Body of pancreas (tissue), 4 donors: Measurements from ENCODE around the gene ATG7. TPM values are rescaled to one million over a fixed set of nuclear protein-coding genes. Genes with fewer than 3 reads are reported as not detected.

Source experiments
- ATAC-seq: fragments of 150-250 bp; one replicate; pipeline ENCODE4 v1.9.1; 2016
- DNase-seq, 4 donors: peaks; one replicate each; pipeline ENCODE4 v3.0.0-alpha.2; 2019
- H3K27ac ChIP-seq, 4 donors: fragments of 200-600 bp; sonication (generic); 1 replicate in 3 of 4; 2 replicates in 1 of 4; pipeline versions ENCODE4 v1.5.1 to v1.6.1; 2016 to 2019; ENCODE audit warnings: mild to moderate bottlenecking in 1 of 4, mixed read lengths in 1 of 4, moderate library complexity in 1 of 4
- H3K27me3 ChIP-seq, 2 donors: fragments of 200-600 bp; sonication (generic); one replicate each; pipeline ENCODE4 v1.6.0; 2016; ENCODE audit warnings: mild to moderate bottlenecking in 1 of 2
- H3K36me3 ChIP-seq, 2 donors: fragments of 200-600 bp; sonication (generic); replicated peaks in 1 of 2; 2 replicates each; pipeline ENCODE4 v1.5.1; 2016; ENCODE audit warnings: low read depth in 2 of 2; ENCODE audit not compliant: insufficient read depth in 1 of 2
- H3K4me1 ChIP-seq: fragments of 200-600 bp; sonication (generic); one replicate; pipeline ENCODE4 v1.6.0; 2016
- H3K4me3 ChIP-seq, 2 donors: fragments of 200-600 bp; sonication (generic); 1 replicate in 1 of 2; 2 replicates in 1 of 2; pipeline ENCODE4 v1.5.1; 2016 to 2019
- H3K9me3 ChIP-seq, 3 donors: fragments of 200-600 bp; sonication (generic); 1 replicate in 2 of 3; 2 replicates in 1 of 3; pipeline ENCODE4 v1.5.1; 2016
- POLR2A ChIP-seq, 3 donors: fragments of 450-650 bp; IDR thresholded peaks; one replicate each; pipeline ENCODE4 v1.6.1; 2016; ENCODE audit warnings: antibody characterized with exemption in 3 of 3, mild to moderate bottlenecking in 2 of 3
- WGBS, 2 donors: methylation state at CpG; one replicate each; pipeline ENCODE4 v1.1.5; 2017; 5-methylcytosine and 5-hydroxymethylcytosine counted together
- intact Hi-C: fragments of 100-400 bp; cut with DNase I; formaldehyde crosslinking; loops from one replicate; pipeline ENCODE4 v1.15.1; 2023
- total RNA-seq, 2 donors: library from RNA; depleted of rRNA; stranded (reverse); fragments of >200 nt; gene quantifications; one replicate each; pipeline ENCODE4 v1.1.0, GENCODE V29; 2016
- TF ChIP-seq, protein P1 (sequence below), 7 experiments: fragments of 450-650 bp in 4 of 7; fragments of 200-600 bp in 3 of 7; sonication (generic) in 3 of 7; IDR thresholded peaks; one replicate each; pipeline ENCODE4 v1.5.1; 2016 to 2019; ENCODE audit warnings: antibody characterized with exemption in 7 of 7

ATG7 gene
- total RNA-seq, 2 donors from 2014 or later: 40.5 to 43.6 TPM

DNA sequence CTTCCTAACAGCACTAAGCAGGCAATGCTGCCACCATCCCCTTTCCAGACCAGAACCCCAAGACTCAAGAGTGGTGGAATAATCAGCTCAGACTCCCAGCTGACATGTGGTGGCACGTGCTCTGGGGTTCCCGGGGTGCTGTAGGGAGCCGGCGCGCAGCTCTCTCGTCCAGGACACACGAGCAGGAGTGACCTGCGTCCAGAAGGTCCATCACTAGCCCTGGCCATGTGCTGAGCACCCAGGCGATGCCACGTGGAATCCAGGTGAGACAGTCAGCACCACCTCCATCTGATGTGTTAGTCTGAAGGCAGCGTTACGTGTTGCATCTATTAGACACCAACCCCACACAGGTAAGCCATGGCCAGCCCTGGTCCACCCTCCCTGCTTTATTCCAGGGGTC, 293.3 kb downstream of the ATG7 start:
- no peaks in the 10 kb centered on the region for H3K9me3 ChIP-seq

GRCh38 chr3:11565932-11566331, 293.7 kb downstream of the ATG7 start:
- intact Hi-C loops: no loop called here
- ATAC-seq: no peak
- H3K9me3 ChIP-seq: no peaks in the 10 kb centered on the region
- H3K4me3 ChIP-seq: no peak overlapping the region
- H3K4me1 ChIP-seq: no peaks in the 10 kb centered on the region
- TF ChIP-seq, protein P1, sequence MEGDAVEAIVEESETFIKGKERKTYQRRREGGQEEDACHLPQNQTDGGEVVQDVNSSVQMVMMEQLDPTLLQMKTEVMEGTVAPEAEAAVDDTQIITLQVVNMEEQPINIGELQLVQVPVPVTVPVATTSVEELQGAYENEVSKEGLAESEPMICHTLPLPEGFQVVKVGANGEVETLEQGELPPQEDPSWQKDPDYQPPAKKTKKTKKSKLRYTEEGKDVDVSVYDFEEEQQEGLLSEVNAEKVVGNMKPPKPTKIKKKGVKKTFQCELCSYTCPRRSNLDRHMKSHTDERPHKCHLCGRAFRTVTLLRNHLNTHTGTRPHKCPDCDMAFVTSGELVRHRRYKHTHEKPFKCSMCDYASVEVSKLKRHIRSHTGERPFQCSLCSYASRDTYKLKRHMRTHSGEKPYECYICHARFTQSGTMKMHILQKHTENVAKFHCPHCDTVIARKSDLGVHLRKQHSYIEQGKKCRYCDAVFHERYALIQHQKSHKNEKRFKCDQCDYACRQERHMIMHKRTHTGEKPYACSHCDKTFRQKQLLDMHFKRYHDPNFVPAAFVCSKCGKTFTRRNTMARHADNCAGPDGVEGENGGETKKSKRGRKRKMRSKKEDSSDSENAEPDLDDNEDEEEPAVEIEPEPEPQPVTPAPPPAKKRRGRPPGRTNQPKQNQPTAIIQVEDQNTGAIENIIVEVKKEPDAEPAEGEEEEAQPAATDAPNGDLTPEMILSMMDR (IDR thresholded peaks at IDR 0.05): no peak
- TF ChIP-seq POLR2A (IDR thresholded peaks at IDR 0.05): no peak
- no peak overlapping the region for H3K27ac ChIP-seq
- H3K36me3 ChIP-seq: peaks cover 0 to 10% of the 10 kb centered on the region in 2 donors
- H3K27me3 ChIP-seq: no peaks in the 10 kb centered on the region
- no peak for DNase-seq
- WGBS, 2 donors: 95 to 96% methylated on average over 9 of the region's 9 CpGs

More for the DNA sequence above, 293.3 kb downstream of the ATG7 start:
- no peak for ATAC-seq
- Histone ChIP-seq H3K4me3 (no peak overlapping the region), H3K27ac (no peak overlapping the region), H3K36me3 (peaks cover 0 to 10% of the 10 kb centered on the region in 2 donors), H3K4me1 (no peaks in the 10 kb centered on the region), H3K27me3 (no peaks in the 10 kb centered on the region)
- WGBS, 2 donors: 96 to 98% methylated on average over 4 to 12 of the region's 12 CpGs
- DNase-seq: no peak
- intact Hi-C loops: no loop called here
- TF ChIP-seq, protein P1 (IDR thresholded peaks at IDR 0.05): no peak
- TF ChIP-seq POLR2A (IDR thresholded peaks at IDR 0.05): no peak

DNA sequence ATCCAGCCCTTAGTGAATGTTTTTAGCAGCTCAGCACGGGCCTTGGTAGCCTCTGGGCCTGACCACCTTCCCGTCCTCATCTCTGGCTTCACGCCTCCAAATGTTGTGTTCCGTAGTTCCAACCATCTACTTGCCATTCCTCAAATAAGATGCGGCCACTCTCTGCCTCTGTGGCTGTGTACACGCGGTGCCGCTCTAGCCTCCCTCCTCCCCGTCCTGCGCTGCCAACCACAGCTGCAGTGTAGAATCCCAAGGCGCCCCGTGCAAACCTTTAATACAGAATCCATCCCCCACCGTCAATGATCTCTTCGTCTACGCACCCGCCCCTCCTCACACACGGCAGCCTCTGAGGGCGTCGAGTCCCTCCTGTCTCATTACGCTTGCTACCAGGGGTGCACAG, 294.3 kb downstream of the ATG7 start:
- no peak overlapping the region for H3K4me3 ChIP-seq
- no peaks in the 10 kb centered on the region for H3K27me3 ChIP-seq
- H3K4me1 ChIP-seq: no peaks in the 10 kb centered on the region
- no peak overlapping the region for H3K27ac ChIP-seq
- TF ChIP-seq, protein P1 (IDR thresholded peaks at IDR 0.05): no peak
- no peak for TF ChIP-seq POLR2A (IDR thresholded peaks at IDR 0.05)
- DNase-seq (no peak), ATAC-seq (no peak)
- H3K36me3 ChIP-seq: peaks cover 0 to 10% of the 10 kb centered on the region in 2 donors
- WGBS, 2 donors: 94 to 95% methylated on average over 20 of the region's 20 CpGs
- no peaks in the 10 kb centered on the region for H3K9me3 ChIP-seq
- intact Hi-C loops: no loop called here

DNA sequence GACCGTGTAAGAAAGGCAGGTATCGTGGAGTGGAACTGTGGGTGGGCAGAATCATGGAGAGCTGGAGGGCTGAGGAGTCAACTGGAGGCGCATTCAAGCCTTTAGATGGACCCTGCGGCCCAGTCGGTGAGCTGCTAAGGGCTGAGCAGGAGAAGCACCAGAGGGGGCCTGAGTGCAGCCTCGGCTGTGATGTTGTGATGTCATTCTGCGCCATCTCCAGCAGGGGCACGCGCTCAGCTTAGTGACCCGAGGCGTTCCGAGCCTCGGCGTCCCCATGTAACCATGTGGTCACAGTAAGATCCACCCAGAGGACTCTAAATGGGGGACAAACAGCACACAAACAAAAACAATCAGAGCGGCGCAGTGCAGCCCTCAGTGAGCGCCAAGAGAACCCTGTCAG, 294.7 kb downstream of the ATG7 start:
- TF ChIP-seq POLR2A (IDR thresholded peaks at IDR 0.05): no peak
- TF ChIP-seq, protein P1 (IDR thresholded peaks at IDR 0.05): no peak
- Histone ChIP-seq H3K4me3 (no peak overlapping the region), H3K36me3 (peaks cover 0 to 10% of the 10 kb centered on the region in 2 donors), H3K27ac (no peak overlapping the region), H3K9me3 (no peaks in the 10 kb centered on the region), H3K27me3 (no peaks in the 10 kb centered on the region), H3K4me1 (no peaks in the 10 kb centered on the region)
- DNase-seq: no peak
- ATAC-seq: no peak
- WGBS, 2 donors: 76 to 91% methylated on average over 13 to 16 of the region's 17 CpGs
- intact Hi-C loops: no loop called here
